Smooth muscle cell (in vitro differentiated cells): Measurements from ENCODE around the gene MICB. TPM values are rescaled to one million over a fixed set of nuclear protein-coding genes. Genes with fewer than 3 reads are reported as not detected.
A peak's percentile ranks its signal among the peaks of the same experiment; 100 is the strongest.

Experiments used
- DNase-seq: peaks from one replicate; lab custom pipeline; 2025; ENCODE audit not compliant: unreplicated experiment; lab: John Stamatoyannopoulos, UW
- H2AFZ ChIP-seq: fragments of 200-600 bp; sonication (generic); 2 replicates; pipeline ENCODE4 v1.6.0; 2016; ENCODE audit warnings: antibody characterized with exemption, low read depth, mild to moderate bottlenecking
- H3F3A ChIP-seq: fragments of 200-600 bp; sonication (generic); 2 replicates; pipeline ENCODE4 v1.6.0; 2017; ENCODE audit warnings: antibody characterized with exemption, low read depth
- H3K27ac ChIP-seq: fragments of 200-600 bp; sonication (generic); 2 replicates; pipeline ENCODE4 v1.5.1; 2016; ENCODE audit warnings: low read depth, mild to moderate bottlenecking
- H3K27me3 ChIP-seq: fragments of 200-600 bp; sonication (generic); 2 replicates; pipeline ENCODE4 v1.6.1; 2016; ENCODE audit warnings: low read depth, mild to moderate bottlenecking
- H3K36me3 ChIP-seq: fragments of 200-600 bp; sonication (generic); 2 replicates; pipeline ENCODE4 v1.5.1; 2016; ENCODE audit warnings: low read depth
- H3K4me1 ChIP-seq: fragments of 200-600 bp; sonication (generic); 2 replicates; pipeline ENCODE4 v1.5.1; 2016; ENCODE audit warnings: low read depth
- H3K4me2 ChIP-seq: fragments of 200-600 bp; sonication (generic); 2 replicates; pipeline ENCODE4 v1.6.0; 2016; ENCODE audit warnings: mild to moderate bottlenecking
- H3K4me3 ChIP-seq: fragments of 200-600 bp; sonication (generic); 2 replicates; pipeline ENCODE4 v1.5.1; 2016; ENCODE audit warnings: mild to moderate bottlenecking
- H3K79me2 ChIP-seq: fragments of 200-600 bp; sonication (generic); 2 replicates; pipeline ENCODE4 v1.6.0; 2016; ENCODE audit warnings: low read depth, mild to moderate bottlenecking
- H3K9ac ChIP-seq: fragments of 200-600 bp; sonication (generic); 2 replicates; pipeline ENCODE4 v1.6.0; 2016; ENCODE audit warnings: low read depth
- H3K9me3 ChIP-seq: fragments of 200-600 bp; sonication (generic); replicated peaks from 2 replicates; pipeline ENCODE4 v1.5.1; 2016; ENCODE audit warnings: low read depth
- H4K20me1 ChIP-seq: fragments of 200-600 bp; sonication (generic); 2 replicates; pipeline ENCODE4 v1.6.0; 2016; ENCODE audit warnings: low read depth
- WGBS: methylation state at CpG from one replicate; pipeline ENCODE4 v1.1.7; 2016; ENCODE audit warnings: low lambda C conversion rate; 5-methylcytosine and 5-hydroxymethylcytosine counted together
- polyA plus RNA-seq: library from polyadenylated mRNA; unstranded; fragments of >200 nt; fragmentation: Nextera tagmentation; extraction: Ambion mirVana; gene quantifications from 2 replicates; pipeline ENCODE4 v1.2.1, GENCODE V29; 2016
- total RNA-seq: library from RNA; depleted of rRNA; stranded (reverse); fragments of >200 nt; gene quantifications from 2 replicates; pipeline ENCODE4 v1.2.3, GENCODE V29; 2014
- TF ChIP-seq, protein P1 (sequence below): fragments of 200-600 bp; sonication (generic); IDR thresholded peaks from 2 replicates; pipeline ENCODE4 v1.5.1; 2017; ENCODE audit warnings: borderline replicate concordance, mild to moderate bottlenecking, antibody characterized with exemption; ENCODE audit not compliant: insufficient read depth, poor library complexity, severe bottlenecking

Gene MICB
- total RNA-seq (2.9 and 4.7 TPM in 2 replicates), polyA plus RNA-seq (1.4 and 2.4 TPM in 2 replicates)

DNA sequence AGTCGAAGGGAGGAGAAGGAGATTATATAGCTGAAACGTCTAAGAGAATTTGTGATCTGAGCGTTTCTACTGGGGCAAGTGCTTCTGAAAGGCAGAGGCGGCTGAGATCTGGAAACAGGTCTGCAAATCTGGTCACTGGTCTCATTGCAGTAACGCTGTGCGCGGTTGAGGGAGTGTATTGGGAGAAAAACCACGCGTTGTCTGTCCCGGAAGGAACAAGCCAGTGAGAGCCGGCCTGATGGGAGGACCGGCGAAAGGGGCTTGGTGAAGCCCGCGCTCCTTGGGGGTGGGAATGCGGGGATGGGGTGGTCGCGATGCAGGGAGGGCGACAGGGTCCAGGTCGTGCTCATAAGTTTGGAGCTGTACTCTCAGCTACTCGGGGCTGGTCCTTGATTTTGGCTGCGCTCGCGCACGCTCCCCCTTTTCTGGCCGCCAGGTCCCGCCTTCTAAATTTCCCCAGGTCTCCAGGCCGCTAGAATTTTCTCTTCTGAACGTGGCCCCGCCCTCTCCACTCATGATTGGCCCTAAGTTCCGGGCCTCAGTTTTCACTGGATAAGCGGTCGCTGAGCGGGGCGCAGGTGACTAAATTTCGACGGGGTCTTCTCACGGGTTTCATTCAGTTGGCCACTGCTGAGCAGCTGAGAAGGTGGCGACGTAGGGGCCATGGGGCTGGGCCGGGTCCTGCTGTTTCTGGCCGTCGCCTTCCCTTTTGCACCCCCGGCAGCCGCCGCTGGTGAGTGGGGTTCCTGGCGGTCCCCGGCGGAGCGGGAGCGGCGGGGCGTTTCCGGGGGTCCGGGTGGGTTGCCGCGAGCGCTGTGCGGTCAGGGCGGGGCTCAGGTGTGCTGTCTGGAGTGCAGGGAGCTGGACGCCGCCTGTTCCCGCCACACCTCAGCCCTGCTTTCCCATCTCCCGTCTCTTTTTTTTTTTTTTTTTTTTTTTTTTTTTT, at the start of gene MICB:
Gene MICB (plus strand): TSS at position 615 of the 946 bp plus-strand sequence. CDS start 49 bp downstream, at position 664.
- H3K27ac ChIP-seq: no peak within 1 kb of the TSS
- H2AFZ ChIP-seq: peak within 1 kb of the TSS; percentile 61

DNA sequence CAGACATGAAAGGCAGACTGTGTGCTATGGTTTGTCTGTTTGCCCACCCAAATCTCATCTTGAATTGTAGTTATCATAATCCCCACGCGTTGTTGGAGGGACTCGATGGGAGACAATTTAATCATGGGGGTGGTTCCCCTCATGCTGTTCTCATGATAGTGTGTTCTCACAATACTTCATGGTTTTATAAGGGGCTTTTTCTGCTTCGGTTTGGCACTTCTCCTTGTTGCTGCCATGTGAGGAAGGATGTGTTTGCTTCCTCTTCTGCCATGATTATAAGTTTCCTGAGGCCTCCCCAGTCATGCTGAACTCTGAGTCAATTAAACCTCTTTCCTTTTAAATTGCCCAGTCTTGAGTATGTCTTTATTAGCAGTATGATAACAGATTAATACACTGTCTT, 47.2 kb upstream of the MICB start:
- H4K20me1 ChIP-seq: no peaks in the 10 kb centered on the region
- 84% methylated on average over 4 of the region's 4 CpGs for WGBS
- H3K27ac ChIP-seq: no peak overlapping the region
- H3F3A ChIP-seq: no peaks in the 10 kb centered on the region
- H3K4me1 ChIP-seq: no peaks in the 10 kb centered on the region
- H3K79me2 ChIP-seq: no peaks in the 10 kb centered on the region
- H3K4me3 ChIP-seq: no peak overlapping the region
- no peak overlapping the region for H2AFZ ChIP-seq
- no peak overlapping the region for H3K4me2 ChIP-seq
- no peaks in the 10 kb centered on the region for H3K36me3 ChIP-seq
- H3K9me3 ChIP-seq: no peaks in the 10 kb centered on the region
- DNase-seq: no peak
- no peak overlapping the region for H3K9ac ChIP-seq
- TF ChIP-seq, protein P1, sequence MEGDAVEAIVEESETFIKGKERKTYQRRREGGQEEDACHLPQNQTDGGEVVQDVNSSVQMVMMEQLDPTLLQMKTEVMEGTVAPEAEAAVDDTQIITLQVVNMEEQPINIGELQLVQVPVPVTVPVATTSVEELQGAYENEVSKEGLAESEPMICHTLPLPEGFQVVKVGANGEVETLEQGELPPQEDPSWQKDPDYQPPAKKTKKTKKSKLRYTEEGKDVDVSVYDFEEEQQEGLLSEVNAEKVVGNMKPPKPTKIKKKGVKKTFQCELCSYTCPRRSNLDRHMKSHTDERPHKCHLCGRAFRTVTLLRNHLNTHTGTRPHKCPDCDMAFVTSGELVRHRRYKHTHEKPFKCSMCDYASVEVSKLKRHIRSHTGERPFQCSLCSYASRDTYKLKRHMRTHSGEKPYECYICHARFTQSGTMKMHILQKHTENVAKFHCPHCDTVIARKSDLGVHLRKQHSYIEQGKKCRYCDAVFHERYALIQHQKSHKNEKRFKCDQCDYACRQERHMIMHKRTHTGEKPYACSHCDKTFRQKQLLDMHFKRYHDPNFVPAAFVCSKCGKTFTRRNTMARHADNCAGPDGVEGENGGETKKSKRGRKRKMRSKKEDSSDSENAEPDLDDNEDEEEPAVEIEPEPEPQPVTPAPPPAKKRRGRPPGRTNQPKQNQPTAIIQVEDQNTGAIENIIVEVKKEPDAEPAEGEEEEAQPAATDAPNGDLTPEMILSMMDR: no peak
- H3K27me3 ChIP-seq: peaks cover 11% of the 10 kb centered on the region

More for the DNA sequence above, at the start of gene MICB:
- Histone ChIP-seq H3K4me1 (peaks cover 3% of the 10 kb centered on the region), H3K27me3 (peaks cover 35% of the 10 kb centered on the region), H3K79me2 (no peaks in the 10 kb centered on the region), H3K36me3 (no peaks in the 10 kb centered on the region), H3K4me3 (peak within 1 kb of the TSS; percentile 52), H3F3A (no peaks in the 10 kb centered on the region), H3K4me2 (peak within 1 kb of the TSS; percentile 86), H3K9me3 (no peaks in the 10 kb centered on the region), H3K9ac (no peak within 1 kb of the TSS), H4K20me1 (no peaks in the 10 kb centered on the region)
- WGBS: 3% methylated on average over 56 of the region's 64 CpGs
- TF ChIP-seq, protein P1: no peak
- DNase-seq: no peak

DNA sequence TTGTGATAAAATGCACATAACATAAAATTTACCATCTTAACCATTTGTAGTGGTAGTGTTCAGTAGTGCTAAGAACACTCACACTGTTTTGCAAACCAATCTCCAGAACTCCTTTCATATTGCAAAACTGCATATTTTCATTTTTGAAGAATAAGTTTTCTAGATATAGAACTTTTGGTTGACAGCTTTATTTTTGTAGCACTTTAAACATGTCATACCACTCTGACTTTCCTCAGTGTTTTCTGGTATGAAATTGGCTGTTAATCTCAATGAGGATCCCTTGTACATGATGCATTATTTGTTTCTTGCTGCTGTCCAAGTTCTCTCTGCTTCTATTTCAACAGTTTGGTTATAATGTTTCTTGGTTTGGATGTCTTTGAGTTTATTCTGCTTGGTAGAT, 45.1 kb upstream of the MICB start:
- no peaks in the 10 kb centered on the region for H3K36me3 ChIP-seq
- no peak overlapping the region for H3K27ac ChIP-seq
- no peaks in the 10 kb centered on the region for H3F3A ChIP-seq
- no peaks in the 10 kb centered on the region for H3K79me2 ChIP-seq
- no peaks in the 10 kb centered on the region for H4K20me1 ChIP-seq
- no peak overlapping the region for H2AFZ ChIP-seq
- no peak for DNase-seq
- no peaks in the 10 kb centered on the region for H3K9me3 ChIP-seq
- no peak overlapping the region for H3K4me3 ChIP-seq
- no peak overlapping the region for H3K9ac ChIP-seq
- no peak overlapping the region for H3K4me2 ChIP-seq
- peaks cover 16% of the 10 kb centered on the region for H3K27me3 ChIP-seq
- TF ChIP-seq, protein P1: no peak
- no peaks in the 10 kb centered on the region for H3K4me1 ChIP-seq
